Left lung (tissue), 10 donors: Measurements from ENCODE around the gene DOCK4. TPM values are rescaled to one million over a fixed set of nuclear protein-coding genes. Genes with fewer than 3 reads are reported as not detected.

Experiments used
- ATAC-seq: fragments of 200-7000 bp; cut with Tn5 transposase; one replicate; pipeline ENCODE4 v1.9.1; 2020; ENCODE audit warnings: moderate library complexity
- DNase-seq, 4 donors: peaks; one replicate each; pipeline ENCODE4 v3.0.0-alpha.2; 2013 to 2020
- H3K27ac ChIP-seq, 2 donors: fragments of 200-600 bp; sonication (generic) in 1 of 2; one replicate each; pipeline versions ENCODE4 v1.5.0 to v1.8.0; 2020 to 2021
- H3K27me3 ChIP-seq, 2 donors: fragments of 200-600 bp; sonication (generic) in 1 of 2; one replicate each; pipeline versions ENCODE4 v1.5.0 to v1.8.0; 2020 to 2021
- H3K36me3 ChIP-seq, 2 donors: fragments of 200-600 bp; sonication (generic) in 1 of 2; one replicate each; pipeline versions ENCODE4 v1.5.0 to v1.8.0; 2020 to 2021
- H3K4me1 ChIP-seq, 2 donors: fragments of 200-600 bp; one replicate each; pipeline ENCODE4 v1.8.0; 2021
- H3K4me3 ChIP-seq, 2 donors: fragments of 200-600 bp; sonication (generic) in 1 of 2; one replicate each; pipeline versions ENCODE4 v1.5.0 to v1.8.0; 2020 to 2021; ENCODE audit warnings: mild to moderate bottlenecking in 1 of 2
- H3K9me3 ChIP-seq, 2 donors: fragments of 200-600 bp; sonication (generic) in 1 of 2; one replicate each; pipeline versions ENCODE4 v1.5.0 to v1.8.0; 2020 to 2021
- intact Hi-C, 2 donors: fragments of 100-400 bp; cut with DNase I; formaldehyde crosslinking; loops; one replicate each; pipeline versions ENCODE4 v1.11.2 to v1.14.2; 2022
- polyA plus RNA-seq, 6 donors: library from polyadenylated mRNA; unstranded; fragments of 120-200 nt; gene quantifications; one replicate each; pipeline ENCODE4 v1.2.1, GENCODE V29; 2013; ENCODE audit not compliant: insufficient read length in 6 of 6
- total RNA-seq, 2 donors: library from RNA; stranded (reverse); fragmentation: NEBNext Ultra II Directional; extraction: Animal tissue kit (Norgen Biotek cat#: 25700); gene quantifications; one replicate each; pipeline ENCODE4 v1.2.1, GENCODE V29; 2021
- TF ChIP-seq, protein P1 (sequence below), 2 donors: fragments of 200-600 bp; sonication (generic) in 1 of 2; IDR thresholded peaks; one replicate each; pipeline versions ENCODE4 v1.5.0 to v1.8.0; 2021; ENCODE audit warnings: antibody characterized with exemption in 2 of 2
- donor health status: DM: no; HTN: yes; CAD: no.
- donor health status: DM: no; HTN: no; CAD: no.

DOCK4 gene
- total and polyA plus RNA-seq, 8 donors = 38.9 to 64.3 (median 52.5) TPM

DNA sequence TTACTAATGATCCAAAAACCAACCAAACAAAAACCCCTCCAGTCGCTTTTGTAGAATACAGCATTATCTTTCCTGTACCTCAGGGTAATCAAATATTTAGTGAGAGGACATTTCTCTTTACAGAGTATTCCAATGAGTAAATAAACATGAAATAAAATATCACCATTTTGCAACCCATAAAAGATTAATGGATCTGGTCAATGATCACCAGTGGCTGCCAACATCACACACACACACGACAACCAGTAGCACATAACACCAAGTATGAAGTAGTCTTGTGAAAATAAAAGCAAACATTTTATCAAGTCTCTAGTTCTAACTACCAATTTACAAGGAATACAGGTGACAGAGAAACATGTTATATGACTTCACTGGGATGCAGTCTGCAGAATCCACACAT is 455.3 kb downstream of the DOCK4 start:
- no peak overlapping the region for H3K27ac ChIP-seq
- intact Hi-C loops = loop anchor here in 1 of 2 donors (10.0 kb wide), 1 partner anchor 674 kb away; no protein-coding TSS in a partner anchor
- no peak for DNase-seq

DNA sequence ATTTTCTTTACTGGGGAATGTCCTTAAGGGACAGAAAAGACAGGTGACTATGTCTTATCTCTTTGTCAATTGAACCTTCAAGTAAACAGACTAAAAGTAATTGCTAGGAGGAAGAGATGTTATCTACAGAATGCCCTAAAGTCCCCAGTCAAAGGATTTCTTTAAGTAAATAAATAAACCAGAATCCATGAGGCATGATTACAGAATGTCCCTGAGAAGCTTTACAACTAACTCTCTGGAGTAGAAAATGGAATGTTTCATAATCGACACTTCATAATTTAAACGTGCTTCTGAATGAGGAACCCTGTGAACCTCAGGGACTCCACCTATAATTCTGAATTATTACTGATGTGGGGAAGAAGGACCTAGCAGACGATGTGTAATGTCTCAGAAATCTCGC is 456.0 kb downstream of the DOCK4 start:
- TF ChIP-seq, protein P1, sequence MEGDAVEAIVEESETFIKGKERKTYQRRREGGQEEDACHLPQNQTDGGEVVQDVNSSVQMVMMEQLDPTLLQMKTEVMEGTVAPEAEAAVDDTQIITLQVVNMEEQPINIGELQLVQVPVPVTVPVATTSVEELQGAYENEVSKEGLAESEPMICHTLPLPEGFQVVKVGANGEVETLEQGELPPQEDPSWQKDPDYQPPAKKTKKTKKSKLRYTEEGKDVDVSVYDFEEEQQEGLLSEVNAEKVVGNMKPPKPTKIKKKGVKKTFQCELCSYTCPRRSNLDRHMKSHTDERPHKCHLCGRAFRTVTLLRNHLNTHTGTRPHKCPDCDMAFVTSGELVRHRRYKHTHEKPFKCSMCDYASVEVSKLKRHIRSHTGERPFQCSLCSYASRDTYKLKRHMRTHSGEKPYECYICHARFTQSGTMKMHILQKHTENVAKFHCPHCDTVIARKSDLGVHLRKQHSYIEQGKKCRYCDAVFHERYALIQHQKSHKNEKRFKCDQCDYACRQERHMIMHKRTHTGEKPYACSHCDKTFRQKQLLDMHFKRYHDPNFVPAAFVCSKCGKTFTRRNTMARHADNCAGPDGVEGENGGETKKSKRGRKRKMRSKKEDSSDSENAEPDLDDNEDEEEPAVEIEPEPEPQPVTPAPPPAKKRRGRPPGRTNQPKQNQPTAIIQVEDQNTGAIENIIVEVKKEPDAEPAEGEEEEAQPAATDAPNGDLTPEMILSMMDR (IDR thresholded peaks at IDR 0.05) = no peak
- Histone ChIP-seq H3K4me3 (no peak overlapping the region), H3K27me3 (no peaks in the 10 kb centered on the region), H3K9me3 (no peaks in the 10 kb centered on the region), H3K4me1 (no peaks in the 10 kb centered on the region), H3K36me3 (peaks cover 0 to 4% of the 10 kb centered on the region in 2 donors), H3K27ac (no peak overlapping the region)
- DNase-seq (no peak), ATAC-seq (no peak)
- intact Hi-C loops = loop anchor here in 1 of 2 donors (10.0 kb wide), 1 partner anchor 675 kb away; no protein-coding TSS in a partner anchor

More for the DNA sequence above, 455.3 kb downstream of the DOCK4 start:
- H3K36me3 ChIP-seq = peaks cover 0 to 4% of the 10 kb centered on the region in 2 donors
- H3K4me1 ChIP-seq = no peaks in the 10 kb centered on the region
- no peak for ATAC-seq
- TF ChIP-seq, protein P1 (IDR thresholded peaks at IDR 0.05) = no peak
- no peaks in the 10 kb centered on the region for H3K9me3 ChIP-seq
- H3K4me3 ChIP-seq = no peak overlapping the region
- H3K27me3 ChIP-seq = no peaks in the 10 kb centered on the region

DNA sequence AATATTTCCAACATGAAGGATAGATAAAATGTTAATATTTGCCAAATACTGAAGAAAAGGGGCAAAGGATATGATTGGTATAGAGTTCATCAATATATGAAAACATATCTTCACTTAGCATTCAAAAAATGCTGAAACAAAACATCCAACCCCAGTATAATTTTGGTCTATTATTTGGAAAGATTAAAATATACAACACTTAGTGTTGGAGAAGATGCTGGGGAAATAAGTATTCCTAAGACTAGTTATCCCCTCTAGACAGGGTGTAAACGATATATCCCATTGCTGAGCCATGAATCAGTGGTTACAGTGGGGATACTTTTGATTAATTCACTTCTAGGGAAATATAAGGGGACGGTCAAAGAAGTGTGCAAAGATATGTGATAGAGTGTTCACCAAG is 456.6 kb downstream of the DOCK4 start:
- no peaks in the 10 kb centered on the region for H3K4me1 ChIP-seq
- H3K4me3 ChIP-seq = no peak overlapping the region
- TF ChIP-seq, protein P1 (IDR thresholded peaks at IDR 0.05) = no peak
- peaks cover 0 to 2% of the 10 kb centered on the region in 2 donors for H3K36me3 ChIP-seq
- no peaks in the 10 kb centered on the region for H3K27me3 ChIP-seq
- DNase-seq (no peak), ATAC-seq (no peak)
- no peak overlapping the region for H3K27ac ChIP-seq
- H3K9me3 ChIP-seq = no peaks in the 10 kb centered on the region
- intact Hi-C loops = loop anchor here in 1 of 2 donors (10.0 kb wide), 1 partner anchor 675 kb away; no protein-coding TSS in a partner anchor

DNA sequence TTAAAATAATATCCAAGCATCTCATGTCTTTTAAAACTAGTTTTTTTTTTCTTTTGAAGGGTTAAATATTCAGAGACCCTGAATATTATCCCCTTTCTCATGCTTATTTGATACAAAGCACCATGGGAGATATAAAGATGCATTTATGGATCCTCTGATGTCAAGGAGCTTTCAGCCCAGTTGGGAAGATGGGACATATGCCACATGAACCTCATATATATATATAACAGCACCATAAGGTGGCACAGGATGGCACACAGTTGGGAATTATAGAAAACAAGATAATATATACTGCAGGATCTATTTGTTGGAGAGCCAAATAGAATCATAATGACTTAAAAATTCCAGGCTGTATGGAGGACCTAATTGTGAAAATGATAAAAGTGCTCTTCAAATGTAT is 458.5 kb downstream of the DOCK4 start:
- no peak overlapping the region for H3K27ac ChIP-seq
- H3K9me3 ChIP-seq = no peaks in the 10 kb centered on the region
- H3K36me3 ChIP-seq = peaks cover 0 to 4% of the 10 kb centered on the region in 2 donors
- TF ChIP-seq, protein P1 (IDR thresholded peaks at IDR 0.05) = no peak
- H3K27me3 ChIP-seq = no peaks in the 10 kb centered on the region
- H3K4me3 ChIP-seq = no peak overlapping the region
- ATAC-seq (no peak), DNase-seq (no peak)
- H3K4me1 ChIP-seq = no peaks in the 10 kb centered on the region
- intact Hi-C loops = no loop called here

DNA sequence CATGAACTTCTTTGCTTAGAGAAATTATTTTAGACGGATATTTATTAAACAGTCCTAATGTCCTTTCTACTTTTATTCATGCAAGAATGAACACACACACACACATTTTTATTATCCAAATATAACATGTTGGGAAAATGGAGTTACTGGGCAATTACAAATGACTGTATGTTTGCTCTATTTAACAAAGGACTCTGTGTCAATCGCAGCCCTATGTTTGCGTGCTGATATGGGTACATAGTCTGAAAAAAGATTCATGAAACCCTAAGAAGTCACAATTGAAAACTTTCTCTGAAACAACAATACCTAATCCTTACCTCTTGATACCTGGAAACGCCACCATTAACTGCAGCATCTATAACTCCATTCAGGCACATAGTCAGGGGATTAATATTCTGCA is 459.2 kb downstream of the DOCK4 start:
- Histone ChIP-seq H3K9me3 (no peaks in the 10 kb centered on the region), H3K27ac (no peak overlapping the region), H3K36me3 (peaks cover 0 to 4% of the 10 kb centered on the region in 2 donors), H3K27me3 (no peaks in the 10 kb centered on the region), H3K4me3 (no peak overlapping the region), H3K4me1 (no peaks in the 10 kb centered on the region)
- ATAC-seq (no peak), DNase-seq (no peak)
- intact Hi-C loops = no loop called here
- TF ChIP-seq, protein P1 (IDR thresholded peaks at IDR 0.05) = no peak
